HG02588 (cell line): ENCODE results near the gene OR6C2.
"Not testable (repeated sequence)": the region's sequence is repeated elsewhere in the genome, so short reads cannot be mapped to it uniquely, and the experiment has no call there.

Experiments used
- ATAC-seq: cut with Tn5 transposase; IDR thresholded peaks from one replicate; pipeline ENCODE4 v1.9.1; 2021; ENCODE audit warnings: mild to moderate bottlenecking, moderate library complexity; ENCODE audit not compliant: unreplicated experiment

Gene OR6C2

DNA sequence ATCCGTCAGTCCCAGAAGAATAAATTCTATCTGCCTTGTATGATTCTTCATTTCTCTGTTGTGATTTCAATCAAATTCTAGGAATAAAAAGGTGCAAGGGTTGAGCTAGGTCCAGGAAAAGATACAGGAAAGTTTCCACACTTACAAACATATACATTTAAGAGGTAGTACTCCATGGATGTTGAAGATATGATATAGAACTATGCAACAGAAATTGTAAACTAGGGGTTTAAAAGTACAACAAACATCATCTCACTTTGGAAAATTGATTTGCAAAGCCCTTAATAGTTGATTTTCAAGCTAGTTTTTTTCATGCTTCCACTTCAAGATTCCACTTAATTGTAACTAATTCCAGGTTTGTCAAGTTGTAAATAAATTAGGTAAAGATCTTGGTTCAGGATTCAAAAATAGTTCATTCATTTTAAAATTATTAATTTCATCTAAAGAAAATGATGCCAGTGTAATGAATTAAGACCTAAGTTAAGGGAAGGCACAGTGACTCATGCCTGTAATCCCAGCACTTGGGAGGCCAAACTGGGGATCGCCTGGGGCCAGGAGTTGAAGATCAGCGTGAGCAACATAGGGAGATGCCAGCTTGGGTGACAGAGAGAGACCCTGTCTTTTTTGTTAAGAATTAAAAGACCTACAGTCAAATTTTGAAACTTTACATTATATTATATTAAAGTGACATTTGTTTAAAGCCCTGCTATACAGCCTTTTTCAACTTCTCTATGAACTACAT, 26.4 kb downstream of the OR6C2 start, which contains the start of gene OR6C70:
OR6C70 (minus strand) TSS at position 51 of the 742 bp plus-strand sequence; CDS start at position 51, 0 bp downstream.
- ATAC-seq: no peak

DNA sequence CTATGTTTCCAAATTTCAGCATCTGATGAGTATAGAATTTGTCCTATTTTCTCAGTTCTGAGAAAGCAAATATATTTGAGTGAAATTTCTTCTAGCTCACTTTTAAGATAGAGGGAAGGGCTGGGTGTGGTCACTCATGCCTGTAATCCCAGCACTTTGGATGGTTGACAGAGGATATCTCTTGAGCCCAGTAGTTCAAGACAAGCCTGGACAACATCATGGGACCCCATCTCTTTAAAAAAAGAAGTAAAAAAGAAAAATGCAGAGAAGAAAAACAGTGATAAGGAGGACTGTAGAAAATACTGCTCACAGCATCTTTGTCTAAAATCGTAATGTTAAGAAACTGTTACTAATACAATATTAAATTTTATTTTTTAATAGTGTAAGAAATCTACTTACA, 28.4 kb downstream of the OR6C2 start:
- no peak for ATAC-seq

DNA sequence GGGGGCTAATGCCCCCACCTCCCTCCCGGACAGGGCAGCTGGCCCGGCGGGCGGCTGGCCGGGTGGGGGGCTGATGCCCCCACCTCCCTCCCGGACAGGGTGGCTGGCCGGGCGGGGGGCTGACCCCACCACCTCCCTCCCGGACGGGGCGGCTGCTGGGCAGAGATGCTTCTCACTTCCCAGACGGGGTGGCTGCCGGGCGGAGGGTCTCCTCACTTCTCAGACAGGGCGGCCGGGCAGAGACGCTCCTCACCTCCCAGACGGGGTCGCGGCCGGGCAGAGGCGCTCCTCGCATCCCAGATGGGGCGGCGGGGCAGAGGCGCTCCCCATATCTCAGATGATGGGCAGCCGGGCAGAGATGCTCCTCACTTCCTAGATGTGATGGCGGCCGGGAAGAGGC, 35.3 kb downstream of the OR6C2 start:
- not testable (repeated sequence) for ATAC-seq

DNA sequence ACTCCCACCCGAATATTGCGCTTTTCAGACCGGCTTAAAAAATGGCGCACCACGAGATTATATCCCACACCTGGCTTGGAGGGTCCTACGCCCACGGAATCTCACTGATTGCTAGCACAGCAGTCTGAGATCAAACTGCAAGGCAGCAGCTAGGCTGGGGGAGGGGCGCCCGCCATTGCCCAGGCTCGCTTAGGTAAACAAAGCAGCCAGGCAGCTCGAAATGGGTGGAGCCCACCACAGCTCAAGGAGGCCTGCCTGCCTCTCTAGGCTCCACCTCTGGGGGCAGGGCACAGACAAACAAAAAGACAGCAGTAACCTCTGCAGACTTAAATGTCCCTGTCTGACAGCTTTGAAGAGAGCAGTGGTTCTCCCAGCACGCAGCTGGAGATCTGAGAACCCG, 40.4 kb downstream of the OR6C2 start:
- not testable (repeated sequence) for ATAC-seq

DNA sequence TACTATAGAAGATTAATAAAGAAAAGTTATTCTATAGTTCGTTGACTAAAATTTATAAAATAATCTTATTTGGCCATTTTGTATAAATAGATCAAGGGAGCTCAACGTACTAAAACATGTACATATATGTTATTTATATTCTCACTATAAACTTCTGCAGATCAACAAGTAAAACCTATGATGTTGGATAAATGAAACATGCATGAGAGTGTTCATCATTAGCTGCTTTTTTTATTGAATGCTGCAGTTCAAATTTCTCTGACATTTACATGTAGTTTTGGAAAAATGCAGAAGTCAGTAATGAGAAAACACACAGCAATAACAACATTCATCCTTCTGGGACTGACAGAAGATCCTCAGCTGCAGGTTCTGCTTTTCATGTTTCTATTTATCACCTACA, 48.2 kb downstream of the OR6C2 start, which contains the start of gene OR6C68:
OR6C68 (plus strand) TSS at position 301 of the 400 bp plus-strand sequence; CDS start at position 301, 0 bp downstream.
- no peak for ATAC-seq

DNA sequence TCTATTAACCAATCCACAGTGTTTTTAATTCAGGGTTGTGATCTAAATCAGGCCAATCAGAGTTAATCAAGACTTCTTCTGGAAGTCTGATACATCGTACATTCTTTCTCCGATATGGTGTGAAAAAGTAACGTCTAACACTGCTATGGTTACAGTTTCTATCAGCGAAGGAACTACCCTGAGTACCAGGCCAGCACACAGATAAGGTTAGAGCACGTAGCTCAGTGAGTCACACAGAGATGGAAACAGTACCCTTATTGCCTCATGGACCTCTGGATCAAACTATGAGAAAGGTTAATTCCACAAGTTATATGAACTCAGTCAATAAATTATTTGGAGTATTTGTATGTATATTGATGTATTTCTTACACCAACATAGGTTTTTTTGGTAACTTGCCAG, 51.6 kb downstream of the OR6C2 start:
- ATAC-seq: no peak

DNA sequence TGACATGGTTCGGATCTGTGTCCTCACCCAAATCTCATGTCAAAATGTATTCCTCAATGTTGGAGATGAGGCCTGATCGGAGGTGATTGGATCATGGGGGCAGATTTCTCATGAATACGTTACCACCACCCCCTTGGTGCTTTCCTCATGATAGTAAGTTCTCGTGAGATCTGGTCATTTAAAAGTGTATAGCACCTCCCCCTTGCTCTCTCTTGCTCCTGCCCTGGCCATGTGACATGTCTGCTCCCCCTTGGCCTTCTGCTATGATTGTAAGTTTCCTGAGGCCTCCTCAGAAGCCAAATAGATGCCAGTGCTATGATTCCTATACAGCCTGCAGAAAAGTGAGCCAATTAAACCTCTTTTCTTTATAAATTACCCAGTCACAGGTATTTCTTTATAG, 55.4 kb downstream of the OR6C2 start:
- ATAC-seq: no peak

DNA sequence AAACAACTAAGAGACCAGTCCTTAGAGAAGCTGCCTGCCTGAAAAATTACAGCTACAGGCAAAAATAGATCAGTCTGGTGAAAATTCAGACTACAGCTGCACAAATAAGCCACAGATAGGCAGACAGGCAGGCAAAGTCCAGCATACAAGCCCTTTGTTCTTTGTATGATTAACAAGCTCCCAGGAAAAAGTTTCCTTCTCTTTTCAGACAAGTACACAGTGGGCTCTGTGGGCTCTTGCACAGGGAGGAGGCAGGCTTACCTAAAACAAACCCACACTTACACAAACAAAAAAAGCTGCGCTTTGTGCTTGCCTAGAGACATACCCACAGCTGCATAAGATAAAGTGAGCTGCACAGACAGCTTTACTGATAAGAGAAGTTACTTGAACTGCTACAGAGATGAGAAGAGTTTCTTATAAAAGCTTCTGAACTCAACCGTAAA, 56.0 kb downstream of the OR6C2 start:
- ATAC-seq: no peak

DNA sequence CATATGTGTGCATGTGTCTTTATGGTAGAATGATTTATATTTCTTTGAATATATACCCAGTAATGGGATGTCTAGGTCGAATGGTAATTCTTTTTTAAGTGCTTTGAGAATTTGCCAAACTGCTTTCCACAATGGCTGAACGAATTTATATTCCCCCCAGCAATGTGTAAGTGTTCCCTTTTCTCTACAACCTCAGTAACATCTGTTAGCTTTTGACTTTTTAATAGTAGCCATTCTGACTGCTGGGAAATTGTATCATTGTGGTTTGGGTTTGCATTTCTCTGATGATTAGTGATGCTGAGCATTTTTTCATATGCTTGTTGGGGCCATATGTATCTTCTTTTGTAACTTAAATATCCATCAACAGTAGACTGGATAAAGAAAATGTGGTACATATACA, 57.7 kb downstream of the OR6C2 start:
- no peak for ATAC-seq
